HepG2 (cell line): ENCODE results near the gene DUS2. TPM values are rescaled to one million over a fixed set of nuclear protein-coding genes. Genes with fewer than 3 reads are reported as not detected.
A peak's percentile ranks its signal among the peaks of the same experiment; 100 is the strongest.

Experiments
- ARNTL ChIP-seq: sonication (generic); formaldehyde crosslinking; IDR thresholded peaks from 2 replicates; pipeline ENCODE4 v1.4.0; 2020; ENCODE audit warnings: mild to moderate bottlenecking, missing genetic modification reagents
- EEA1 ChIP-seq: sonication (generic); formaldehyde crosslinking; IDR thresholded peaks from 2 replicates; pipeline ENCODE4 v1.5.1; 2020; ENCODE audit warnings: mild to moderate bottlenecking, missing genetic modification reagents, borderline replicate concordance
- FOXA3 ChIP-seq: IDR thresholded peaks from 2 replicates; pipeline ENCODE4 v1.6.1; 2016; ENCODE audit warnings: missing genetic modification reagents, missing compliant biosample characterization
- KMT2A ChIP-seq: sonication (generic); formaldehyde crosslinking; IDR thresholded peaks from 2 replicates; pipeline ENCODE4 v1.4.0; 2020; ENCODE audit warnings: missing genetic modification reagents
- NRL ChIP-seq: sonication (generic); formaldehyde crosslinking; IDR thresholded peaks from 2 replicates; pipeline ENCODE4 v1.5.0; 2020; ENCODE audit warnings: missing genetic modification reagents, mild to moderate bottlenecking, moderate library complexity, borderline replicate concordance
- ONECUT2 ChIP-seq: sonication (generic); formaldehyde crosslinking; IDR thresholded peaks from 2 replicates; pipeline ENCODE4 v1.4.0; 2020; ENCODE audit warnings: missing genetic modification reagents
- RCOR2 ChIP-seq: IDR thresholded peaks from 2 replicates; pipeline ENCODE4 v1.6.1; 2016; ENCODE audit warnings: missing biosample characterization, missing genetic modification reagents
- SMAD3 ChIP-seq: sonication (generic); formaldehyde crosslinking; IDR thresholded peaks from 2 replicates; pipeline ENCODE4 v1.4.0; 2020; ENCODE audit warnings: missing genetic modification reagents
- TARDBP ChIP-seq: sonication (generic); formaldehyde crosslinking; IDR thresholded peaks from 2 replicates; pipeline ENCODE4 v1.8.0; 2022; ENCODE audit warnings: mild to moderate bottlenecking, missing genetic modification reagents
- TBX2 ChIP-seq: sonication (generic); formaldehyde crosslinking; IDR thresholded peaks from 2 replicates; pipeline ENCODE4 v1.5.0; 2020; ENCODE audit warnings: missing genetic modification reagents, mild to moderate bottlenecking, borderline replicate concordance
- TCF7 ChIP-seq: sonication (generic); IDR thresholded peaks from 2 replicates; pipeline ENCODE4 v1.6.1; 2016; ENCODE audit warnings: antibody characterized with exemption, low read depth
- ZBTB3 ChIP-seq: sonication (generic); formaldehyde crosslinking; IDR thresholded peaks from 2 replicates; pipeline ENCODE4 v1.4.0; 2020; ENCODE audit warnings: low read depth, mild to moderate bottlenecking, moderate library complexity, missing genetic modification reagents, borderline replicate concordance
- ZMYM2 ChIP-seq: sonication (generic); formaldehyde crosslinking; IDR thresholded peaks from 2 replicates; pipeline ENCODE4 v1.8.0; 2022; ENCODE audit warnings: mild to moderate bottlenecking, missing genetic modification reagents
- ZNF367 ChIP-seq: sonication (generic); formaldehyde crosslinking; IDR thresholded peaks from 2 replicates; pipeline ENCODE4 v1.4.0; 2020; ENCODE audit warnings: missing genetic modification reagents, borderline replicate concordance
- ZNF558 ChIP-seq: sonication (generic); formaldehyde crosslinking; IDR thresholded peaks from 2 replicates; pipeline ENCODE4 v1.9.0; 2022; ENCODE audit warnings: mild to moderate bottlenecking, missing genetic modification reagents, borderline replicate concordance
- ZNF7 ChIP-seq: IDR thresholded peaks from 2 replicates; pipeline ENCODE4 v1.6.1; 2016; ENCODE audit warnings: missing biosample characterization, missing genetic modification reagents
- ZNF772 ChIP-seq: sonication (generic); formaldehyde crosslinking; IDR thresholded peaks from 2 replicates; pipeline ENCODE4 v1.5.0; 2020; ENCODE audit warnings: mild to moderate bottlenecking, missing genetic modification reagents
- polyA plus RNA-seq, 8 experiments: library from polyadenylated mRNA; depleted of rRNA in 3 of 8; stranded (reverse) in 7 of 8; unstranded in 1 of 8; fragments of >200 nt; fragmentation: Illumina TruSeq in 4 of 8; extraction: Trizol in 4 of 8; gene quantifications; 2 replicates each; pipeline versions ENCODE4 v1.2.1 to v1.2.3, GENCODE V29; 2011 to 2016; ENCODE audit warnings: low read depth in 4 of 8, missing spikeins in 1 of 8, mixed read lengths in 1 of 8; ENCODE audit not compliant: insufficient read depth in 1 of 8
- total RNA-seq, 5 experiments: library from RNA; depleted of rRNA; stranded (reverse); fragments of >200 nt; fragmentation: Illumina TruSeq; extraction: Trizol; gene quantifications; 2 replicates each; pipeline ENCODE4 v1.2.3, GENCODE V29; 2016; ENCODE audit warnings: low read depth in 1 of 5
- TF ChIP-seq, protein P1 (sequence below): sonication (generic); formaldehyde crosslinking; IDR thresholded peaks from 2 replicates; pipeline ENCODE4 v1.4.0; 2020; ENCODE audit warnings: missing genetic modification reagents
- TF ChIP-seq, protein P2 (sequence below): sonication (generic); formaldehyde crosslinking; IDR thresholded peaks from 2 replicates; pipeline ENCODE4 v1.5.0; 2020; ENCODE audit warnings: mild to moderate bottlenecking, missing genetic modification reagents, borderline replicate concordance
- TF ChIP-seq, protein P3 (sequence below): sonication (generic); formaldehyde crosslinking; IDR thresholded peaks from 2 replicates; pipeline ENCODE4 v1.9.0; 2021; ENCODE audit warnings: missing genetic modification reagents, mild to moderate bottlenecking, borderline replicate concordance
- TF ChIP-seq, protein P4 (sequence below): sonication (generic); formaldehyde crosslinking; IDR thresholded peaks from 2 replicates; pipeline ENCODE4 v1.9.0; 2022; ENCODE audit warnings: missing genetic modification reagents, mild to moderate bottlenecking, borderline replicate concordance

DUS2 gene
- total and polyA plus RNA-seq, 2 of the 13 experiments (the other 11 are each of a cell fraction or from before 2014, with no cell fraction given), result 17.8 to 25.1 TPM

DNA sequence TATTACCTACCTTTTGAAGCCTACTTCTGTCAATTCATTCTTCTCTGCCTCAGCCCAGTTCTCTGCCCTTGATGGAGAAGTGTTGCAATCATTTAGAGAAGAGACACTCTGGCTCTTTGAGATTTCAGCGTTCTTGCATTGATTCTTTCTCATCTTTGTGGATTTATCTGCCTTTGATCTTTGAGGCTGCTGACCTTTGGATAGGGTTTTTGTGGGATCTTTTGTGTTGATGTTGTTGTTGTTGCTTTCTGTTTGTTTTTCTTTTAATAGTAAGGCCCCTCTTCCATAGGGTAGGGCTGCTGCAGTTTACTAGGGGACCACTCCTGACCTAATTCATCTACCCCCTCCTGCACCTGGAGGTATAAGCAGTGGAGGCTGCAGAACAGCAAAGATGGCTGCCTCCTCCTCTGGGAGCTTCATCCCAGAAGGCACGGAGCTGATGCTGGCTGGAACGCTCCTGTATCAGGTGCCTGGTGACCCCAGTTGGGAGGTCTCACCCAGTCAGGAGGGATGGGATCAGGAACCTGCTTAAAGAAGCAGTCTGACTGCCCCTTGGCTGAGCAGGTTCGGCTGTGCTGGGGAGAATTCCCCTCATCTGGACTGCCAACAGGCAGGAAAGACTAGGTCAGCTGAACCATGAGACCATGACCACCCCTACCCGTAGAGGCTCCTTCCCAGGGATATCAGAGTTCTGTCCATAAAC is 90.1 kb downstream of the DUS2 start (continued):
- TF ChIP-seq, protein P1, sequence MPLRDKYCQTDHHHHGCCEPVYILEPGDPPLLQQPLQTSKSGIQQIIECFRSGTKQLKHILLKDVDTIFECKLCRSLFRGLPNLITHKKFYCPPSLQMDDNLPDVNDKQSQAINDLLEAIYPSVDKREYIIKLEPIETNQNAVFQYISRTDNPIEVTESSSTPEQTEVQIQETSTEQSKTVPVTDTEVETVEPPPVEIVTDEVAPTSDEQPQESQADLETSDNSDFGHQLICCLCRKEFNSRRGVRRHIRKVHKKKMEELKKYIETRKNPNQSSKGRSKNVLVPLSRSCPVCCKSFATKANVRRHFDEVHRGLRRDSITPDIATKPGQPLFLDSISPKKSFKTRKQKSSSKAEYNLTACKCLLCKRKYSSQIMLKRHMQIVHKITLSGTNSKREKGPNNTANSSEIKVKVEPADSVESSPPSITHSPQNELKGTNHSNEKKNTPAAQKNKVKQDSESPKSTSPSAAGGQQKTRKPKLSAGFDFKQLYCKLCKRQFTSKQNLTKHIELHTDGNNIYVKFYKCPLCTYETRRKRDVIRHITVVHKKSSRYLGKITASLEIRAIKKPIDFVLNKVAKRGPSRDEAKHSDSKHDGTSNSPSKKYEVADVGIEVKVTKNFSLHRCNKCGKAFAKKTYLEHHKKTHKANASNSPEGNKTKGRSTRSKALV, result peak; percentile 43; the same call in 1 of the 2 replicates
- TF ChIP-seq ZNF367, result no peak
- peak; percentile 63; the same call in 1 of the 2 replicates for TF ChIP-seq EEA1 (CRISPR knock-in tag)
- TF ChIP-seq KMT2A (CRISPR knock-in tag), result peak; percentile 31; the same call in 1 of the 2 replicates
- peak; percentile 97 for TF ChIP-seq SMAD3 (CRISPR knock-in tag)
- peak; percentile 98 for TF ChIP-seq TCF7
- TF ChIP-seq, protein P2, sequence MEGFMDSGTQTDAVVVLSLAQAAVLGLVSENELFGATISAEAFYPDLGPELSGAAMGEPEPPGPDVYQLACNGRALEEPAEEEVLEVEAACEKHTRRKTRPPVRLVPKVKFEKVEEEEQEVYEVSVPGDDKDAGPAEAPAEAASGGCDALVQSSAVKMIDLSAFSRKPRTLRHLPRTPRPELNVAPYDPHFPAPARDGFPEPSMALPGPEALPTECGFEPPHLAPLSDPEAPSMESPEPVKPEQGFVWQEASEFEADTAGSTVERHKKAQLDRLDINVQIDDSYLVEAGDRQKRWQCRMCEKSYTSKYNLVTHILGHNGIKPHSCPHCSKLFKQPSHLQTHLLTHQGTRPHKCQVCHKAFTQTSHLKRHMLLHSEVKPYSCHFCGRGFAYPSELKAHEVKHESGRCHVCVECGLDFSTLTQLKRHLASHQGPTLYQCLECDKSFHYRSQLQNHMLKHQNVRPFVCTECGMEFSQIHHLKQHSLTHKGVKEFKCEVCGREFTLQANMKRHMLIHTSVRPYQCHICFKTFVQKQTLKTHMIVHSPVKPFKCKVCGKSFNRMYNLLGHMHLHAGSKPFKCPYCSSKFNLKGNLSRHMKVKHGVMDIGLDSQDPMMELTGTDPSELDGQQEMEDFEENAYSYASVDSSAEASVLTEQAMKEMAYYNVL, result peak; percentile 90; the same call in 1 of the 2 replicates
- TF ChIP-seq ONECUT2 (CRISPR knock-in tag), result peak; percentile 96
- no peak; the same call in 1 of the 2 replicates for TF ChIP-seq NRL (CRISPR knock-in tag)
- TF ChIP-seq, protein P3, sequence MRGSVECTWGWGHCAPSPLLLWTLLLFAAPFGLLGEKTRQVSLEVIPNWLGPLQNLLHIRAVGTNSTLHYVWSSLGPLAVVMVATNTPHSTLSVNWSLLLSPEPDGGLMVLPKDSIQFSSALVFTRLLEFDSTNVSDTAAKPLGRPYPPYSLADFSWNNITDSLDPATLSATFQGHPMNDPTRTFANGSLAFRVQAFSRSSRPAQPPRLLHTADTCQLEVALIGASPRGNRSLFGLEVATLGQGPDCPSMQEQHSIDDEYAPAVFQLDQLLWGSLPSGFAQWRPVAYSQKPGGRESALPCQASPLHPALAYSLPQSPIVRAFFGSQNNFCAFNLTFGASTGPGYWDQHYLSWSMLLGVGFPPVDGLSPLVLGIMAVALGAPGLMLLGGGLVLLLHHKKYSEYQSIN (CRISPR knock-in tag), result no peak
- TF ChIP-seq ARNTL (CRISPR knock-in tag), result peak; percentile 49; the same call in 1 of the 2 replicates
- TF ChIP-seq ZBTB3 (CRISPR knock-in tag), result peak; percentile 72; the same call in 1 of the 2 replicates
- peak; percentile 93 for TF ChIP-seq RCOR2 (CRISPR knock-in tag)
- peak; percentile 85; the same call in 1 of the 2 replicates for TF ChIP-seq TARDBP (CRISPR knock-in tag)
- peak; percentile 96 for TF ChIP-seq FOXA3
- TF ChIP-seq ZMYM2 (CRISPR knock-in tag), result peak; percentile 27; the same call in 1 of the 2 replicates
- TF ChIP-seq, protein P4, sequence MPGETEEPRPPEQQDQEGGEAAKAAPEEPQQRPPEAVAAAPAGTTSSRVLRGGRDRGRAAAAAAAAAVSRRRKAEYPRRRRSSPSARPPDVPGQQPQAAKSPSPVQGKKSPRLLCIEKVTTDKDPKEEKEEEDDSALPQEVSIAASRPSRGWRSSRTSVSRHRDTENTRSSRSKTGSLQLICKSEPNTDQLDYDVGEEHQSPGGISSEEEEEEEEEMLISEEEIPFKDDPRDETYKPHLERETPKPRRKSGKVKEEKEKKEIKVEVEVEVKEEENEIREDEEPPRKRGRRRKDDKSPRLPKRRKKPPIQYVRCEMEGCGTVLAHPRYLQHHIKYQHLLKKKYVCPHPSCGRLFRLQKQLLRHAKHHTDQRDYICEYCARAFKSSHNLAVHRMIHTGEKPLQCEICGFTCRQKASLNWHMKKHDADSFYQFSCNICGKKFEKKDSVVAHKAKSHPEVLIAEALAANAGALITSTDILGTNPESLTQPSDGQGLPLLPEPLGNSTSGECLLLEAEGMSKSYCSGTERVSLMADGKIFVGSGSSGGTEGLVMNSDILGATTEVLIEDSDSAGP, result peak; percentile 24; the same call in 1 of the 2 replicates
- no peak for TF ChIP-seq ZNF772 (CRISPR knock-in tag)
- no peak for TF ChIP-seq ZNF558
- peak; percentile 42; the same call in 1 of the 2 replicates for TF ChIP-seq TBX2 (CRISPR knock-in tag)
- TF ChIP-seq ZNF7, result no peak
